IMR-90 (cell line): Measurements from ENCODE around the gene ZNF407. TPM values are rescaled to one million over a fixed set of nuclear protein-coding genes. Genes with fewer than 3 reads are reported as not detected.
A peak's percentile ranks its signal among the peaks of the same experiment; 100 is the strongest.

Source experiments
- ATAC-seq: fragments of 200-7000 bp; cut with Tn5 transposase; 2 replicates; pipeline ENCODE4 v1.9.1; 2020; ENCODE audit warnings: low read depth, mild to moderate bottlenecking, moderate library complexity
- BruUV-seq: library from RNA; stranded (reverse); fragments of 400-500 nt; replicated peaks from 2 replicates; lab custom pipeline; 2021; lab: Mats Ljungman, UMichigan
- CTCF ChIA-PET: fragments of 300-600 bp; formaldehyde crosslinking; extraction: SDS; loops from one replicate; lab custom pipeline; 2021; ENCODE audit warnings: antibody characterized with exemption; lab: Yijun Ruan, JAX
- POLR2A ChIA-PET: fragments of 300-600 bp; sonication (Branson Sonifier 250); formaldehyde crosslinking; loops from one replicate; lab custom pipeline; 2022; ENCODE audit warnings: antibody characterized with exemption; ENCODE audit not compliant: unreplicated experiment; lab: Charles Lee
- DNase-seq: peaks from one replicate; pipeline ENCODE4 v3.0.0; 2013
- H2AFZ ChIP-seq: replicated peaks from 2 replicates; pipeline ENCODE3; 2013; ENCODE audit warnings: low read length, mild to moderate bottlenecking; ENCODE audit not compliant: poor library complexity
- H2AK5ac ChIP-seq: 2 replicates; pipeline ENCODE4 v1.6.1; 2013; ENCODE audit warnings: low read depth, low read length, inconsistent platforms
- H2AK9ac ChIP-seq: replicated peaks from 2 replicates; pipeline ENCODE3; 2013; ENCODE audit warnings: mild to moderate bottlenecking, low read depth, low read length, moderate library complexity; ENCODE audit not compliant: poor library complexity
- H2BK120ac ChIP-seq: 2 replicates; pipeline ENCODE4 v1.6.1; 2013; ENCODE audit warnings: low read depth, low read length, inconsistent platforms
- H2BK15ac ChIP-seq: 3 replicates; pipeline ENCODE4 v1.6.1; 2013; ENCODE audit warnings: low read depth, low read length, inconsistent platforms
- H2BK20ac ChIP-seq: 2 replicates; pipeline ENCODE4 v1.6.1; 2013; ENCODE audit warnings: low read depth, mild to moderate bottlenecking, inconsistent platforms, low read length, moderate library complexity
- H2BK5ac ChIP-seq: 2 replicates; pipeline ENCODE4 v1.6.1; 2013; ENCODE audit warnings: mild to moderate bottlenecking, low read depth, low read length, inconsistent platforms; ENCODE audit not compliant: poor library complexity, severe bottlenecking
- H3K14ac ChIP-seq: replicated peaks from 2 replicates; pipeline ENCODE4 v1.6.1; 2013; ENCODE audit warnings: low read depth, low read length, inconsistent platforms
- H3K18ac ChIP-seq: 2 replicates; pipeline ENCODE4 v1.6.1; 2013; ENCODE audit warnings: low read depth, low read length, control low read depth
- H3K23ac ChIP-seq: 2 replicates; pipeline ENCODE4 v1.6.1; 2013; ENCODE audit warnings: low read depth, low read length, inconsistent platforms
- H3K27ac ChIP-seq: 2 replicates; pipeline ENCODE4 v1.5.1; 2013; ENCODE audit warnings: mild to moderate bottlenecking, control low read depth, low read length; ENCODE audit not compliant: insufficient read depth
- H3K27me3 ChIP-seq: 2 replicates; pipeline ENCODE4 v1.6.1; 2013; ENCODE audit warnings: low read length; ENCODE audit not compliant: control insufficient read depth, insufficient read depth
- H3K36me3 ChIP-seq: 2 replicates; pipeline ENCODE4 v1.6.1; 2013; ENCODE audit warnings: low read length, mixed read lengths; ENCODE audit not compliant: control insufficient read depth, insufficient read depth
- H3K4ac ChIP-seq: 2 replicates; pipeline ENCODE4 v1.6.1; 2013; ENCODE audit warnings: low read depth, low read length, inconsistent platforms
- H3K4me1 ChIP-seq: 2 replicates; pipeline ENCODE4 v1.6.1; 2013; ENCODE audit warnings: low read length, mixed read lengths; ENCODE audit not compliant: control insufficient read depth, insufficient read depth
- H3K4me2 ChIP-seq: 2 replicates; pipeline ENCODE4 v1.6.1; 2013; ENCODE audit warnings: low read depth, mild to moderate bottlenecking, control low read depth, low read length, moderate library complexity
- H3K4me3 ChIP-seq: 2 replicates; pipeline ENCODE4 v1.5.1; 2013; ENCODE audit warnings: low read depth, mild to moderate bottlenecking, control low read depth, low read length, moderate library complexity; ENCODE audit not compliant: insufficient read depth
- H3K56ac ChIP-seq: 2 replicates; pipeline ENCODE4 v1.6.1; 2013; ENCODE audit warnings: low read length, inconsistent platforms; ENCODE audit not compliant: insufficient read depth; ENCODE audit errors: extremely low read depth
- H3K79me1 ChIP-seq, 2 experiments: 2 replicates each; pipeline ENCODE4 v1.6.1; 2013; ENCODE audit warnings: low read length in 2 of 2, inconsistent platforms in 1 of 2, low read depth in 1 of 2
- H3K9ac ChIP-seq: 2 replicates; pipeline ENCODE4 v1.6.1; 2013; ENCODE audit warnings: low read depth, low read length, control low read depth
- H3K9me1 ChIP-seq: 2 replicates; pipeline ENCODE4 v1.6.1; 2013; ENCODE audit warnings: low read length, inconsistent platforms; ENCODE audit not compliant: insufficient read depth
- H3K9me3 ChIP-seq: 2 replicates; pipeline ENCODE4 v1.6.1; 2013; ENCODE audit warnings: low read length; ENCODE audit not compliant: control insufficient read depth, insufficient read depth
- H4K20me1 ChIP-seq: 2 replicates; pipeline ENCODE4 v1.6.1; 2013; ENCODE audit warnings: low read length, inconsistent platforms; ENCODE audit not compliant: insufficient read depth
- H4K5ac ChIP-seq: 2 replicates; pipeline ENCODE4 v1.6.1; 2013; ENCODE audit warnings: mild to moderate bottlenecking, low read depth, low read length, control low read depth
- H4K8ac ChIP-seq, 2 experiments: 2 replicates each; pipeline ENCODE4 v1.6.1; 2013; ENCODE audit warnings: low read depth in 2 of 2, low read length in 2 of 2, control low read depth in 1 of 2, inconsistent platforms in 1 of 2
- H4K91ac ChIP-seq: 2 replicates; pipeline ENCODE4 v1.6.1; 2013; ENCODE audit warnings: low read depth, low read length, inconsistent platforms; ENCODE audit not compliant: insufficient read depth
- BHLHE40 ChIP-seq: fragments of 150-350 bp; IDR thresholded peaks from 2 replicates; pipeline ENCODE4 v1.6.1; 2016; ENCODE audit warnings: mild to moderate bottlenecking, low read depth, low read length
- MAZ ChIP-seq: IDR thresholded peaks from 2 replicates; pipeline ENCODE4 v1.6.1; 2012; ENCODE audit warnings: low read depth, mild to moderate bottlenecking, low read length, improper control_type of control experiment, moderate library complexity, borderline replicate concordance
- RAD21 ChIP-seq: IDR thresholded peaks from 2 replicates; pipeline ENCODE4 v1.6.1; 2012; ENCODE audit warnings: low read length, improper control_type of control experiment
- SMC3 ChIP-seq: fragments of 150-350 bp; IDR thresholded peaks from 2 replicates; pipeline ENCODE4 v1.6.1; 2016; ENCODE audit warnings: low read depth, mild to moderate bottlenecking, antibody characterized with exemption, low read length, moderate library complexity
- WGBS, 2 experiments: methylation state at CpG; one replicate each; pipeline versions ENCODE4 v1.1.5 to v1.1.7; 2013; ENCODE audit warnings: missing lambda C conversion rate in 2 of 2; ENCODE audit not compliant: insufficient read length in 1 of 2; ENCODE audit errors: extremely low coverage in 2 of 2; 5-methylcytosine and 5-hydroxymethylcytosine counted together
- dilution Hi-C: fragments of 300-500 bp; cut with HindIII; formaldehyde crosslinking; loops from one replicate; pipeline ENCODE4 v1.14.3; 2018; ENCODE audit warnings: low sequenced_read_pairs; ENCODE audit not compliant: unreplicated experiment
- in situ Hi-C: fragments of 300-500 bp; cut with MboI; formaldehyde crosslinking; loops from 3 replicates; pipeline ENCODE4 v1.14.3; 2019; ENCODE audit warnings: low sequenced_read_pairs, inconsistent platforms, mixed read lengths
- intact Hi-C: fragments of 100-400 bp; cut with micrococcal nuclease; formaldehyde crosslinking; loops from 2 replicates; pipeline ENCODE4 v1.10.0; 2022
- polyA plus RNA-seq, 3 experiments: library from polyadenylated mRNA; depleted of rRNA; stranded (reverse); fragments of >200 nt; gene quantifications; 2 replicates each; pipeline ENCODE4 v1.2.3, GENCODE V29; 2012; ENCODE audit warnings: low replicate concordance in 1 of 3
- total RNA-seq: library from RNA; depleted of rRNA; stranded (reverse); fragments of >200 nt; gene quantifications from 2 replicates; pipeline ENCODE4 v1.2.3, GENCODE V29; 2012
- TF ChIP-seq, protein P1 (sequence below): fragments of 150-350 bp; IDR thresholded peaks from 2 replicates; pipeline ENCODE4 v1.6.1; 2017; ENCODE audit warnings: mild to moderate bottlenecking, antibody characterized with exemption, low read length, low read depth

ZNF407 gene
- total and polyA plus RNA-seq, 2 of the 4 experiments (the other 2 are of a cell fraction) = 3.1 to 20.1 TPM

DNA sequence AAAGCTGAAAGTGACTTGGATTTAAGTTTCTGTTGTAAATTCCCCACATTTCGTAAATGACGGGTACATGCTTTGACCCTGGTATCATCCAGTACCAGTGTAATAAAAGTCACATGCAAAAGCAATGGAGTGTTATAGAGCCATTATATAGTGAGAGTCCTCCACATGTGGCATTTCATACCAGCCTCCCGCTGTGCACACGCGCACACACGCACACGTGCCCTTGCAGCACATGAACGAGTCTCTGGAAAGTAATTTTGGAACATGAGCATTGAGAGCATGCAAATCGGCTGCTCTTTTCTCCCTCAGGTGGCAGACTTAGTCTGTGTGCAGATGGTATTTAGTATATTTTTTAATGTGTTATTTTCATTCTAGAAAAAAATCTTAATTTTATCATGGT lies 198.1 kb downstream of the ZNF407 start:
- Histone ChIP-seq H2AK5ac (0 out of 2 replicates have a peak overlapping the region, but pooled peaks have one; percentile 15), H2BK20ac (no peak overlapping the region), H2BK120ac (no peak overlapping the region), H4K5ac (no peak overlapping the region), H3K27ac (no peak overlapping the region), H3K27me3 (no peaks in the 10 kb centered on the region), H3K4me2 (no peak overlapping the region), H4K20me1 (no peaks in the 10 kb centered on the region), H3K23ac (no peak overlapping the region), H4K8ac (no peak overlapping the region), H3K9ac (no peak overlapping the region), H3K4me3 (no peak overlapping the region), H3K9me3 (no peaks in the 10 kb centered on the region), H3K56ac (no peak overlapping the region), H2AFZ (no peak overlapping the region), H2BK15ac (no peak overlapping the region), H3K79me1 (peaks cover 0 to 7% of the 10 kb centered on the region in 2 experiments; a peak in 1 of 4 replicates), H3K14ac (no peak overlapping the region), H3K4ac (no peak overlapping the region), H2BK5ac (no peak overlapping the region), H3K4me1 (peaks cover 6% of the 10 kb centered on the region; the same call in 1 of the 2 replicates), H3K9me1 (0 out of 2 replicates have a peak, but pooled peaks cover 3% of the 10 kb centered on the region), H2AK9ac (no peak overlapping the region), H3K36me3 (no peaks in the 10 kb centered on the region), H4K91ac (no peak overlapping the region), H3K18ac (no peak overlapping the region; the same call in 1 of the 2 replicates)
- WGBS, 2 experiments = no CpG with 5 or more reads among the region's 9 CpGs
- dilution Hi-C loops = no loop called here
- intact Hi-C loops = no loop called here
- ATAC-seq (no peak), DNase-seq (no peak)
- in situ Hi-C loops = no loop called here
- TF ChIP-seq, protein P1, sequence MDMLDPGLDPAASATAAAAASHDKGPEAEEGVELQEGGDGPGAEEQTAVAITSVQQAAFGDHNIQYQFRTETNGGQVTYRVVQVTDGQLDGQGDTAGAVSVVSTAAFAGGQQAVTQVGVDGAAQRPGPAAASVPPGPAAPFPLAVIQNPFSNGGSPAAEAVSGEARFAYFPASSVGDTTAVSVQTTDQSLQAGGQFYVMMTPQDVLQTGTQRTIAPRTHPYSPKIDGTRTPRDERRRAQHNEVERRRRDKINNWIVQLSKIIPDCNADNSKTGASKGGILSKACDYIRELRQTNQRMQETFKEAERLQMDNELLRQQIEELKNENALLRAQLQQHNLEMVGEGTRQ = no peak
- TF ChIP-seq BHLHE40 = no peak
- TF ChIP-seq SMC3 = no peak
- TF ChIP-seq MAZ = no peak
- no peak for TF ChIP-seq RAD21
- BruUV-seq = no TSS peak
- CTCF ChIA-PET = interaction anchor here (1.1 kb wide), 1 partner anchor 11 kb away, joined by 3 read pairs; no protein-coding TSS in a partner anchor
- POLR2A ChIA-PET = no interaction called here
